Activated CD8-positive, alpha-beta memory T cell treated with anti-CD3 and anti-CD28 coated beads, Interleukin-2, amount 50 U/mL, for 48 hours (primary cell): ENCODE data around the gene PPP1R36.
"Not testable (repeated sequence)": the region's sequence is repeated elsewhere in the genome, so short reads cannot be mapped to it uniquely, and the experiment has no call there.

ENCODE experiments used
- DNase-seq: peaks from one replicate; pipeline ENCODE4 v3.0.0-alpha.2; 2020

Gene PPP1R36, protein sequence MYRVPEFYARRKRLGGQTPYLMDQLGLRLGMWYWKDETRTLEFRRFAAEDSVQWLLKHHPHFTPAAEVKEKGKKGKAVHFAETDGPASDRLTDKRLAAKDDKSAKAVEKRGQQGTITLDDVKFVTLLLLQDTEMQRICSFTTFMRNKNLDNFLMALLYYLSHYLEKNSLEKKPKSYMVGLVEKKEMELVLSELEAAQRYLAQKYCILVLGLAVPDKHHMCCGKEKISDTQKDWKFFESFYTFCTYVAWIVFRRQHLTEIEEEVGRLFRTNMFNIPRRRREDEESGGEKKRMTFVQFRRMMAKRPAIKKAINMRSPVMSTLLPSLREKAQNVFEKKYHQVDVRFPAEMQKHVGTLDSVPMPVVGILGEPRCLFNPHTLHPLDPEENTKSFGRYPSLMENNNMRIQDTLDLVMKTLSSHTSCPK

DNA sequence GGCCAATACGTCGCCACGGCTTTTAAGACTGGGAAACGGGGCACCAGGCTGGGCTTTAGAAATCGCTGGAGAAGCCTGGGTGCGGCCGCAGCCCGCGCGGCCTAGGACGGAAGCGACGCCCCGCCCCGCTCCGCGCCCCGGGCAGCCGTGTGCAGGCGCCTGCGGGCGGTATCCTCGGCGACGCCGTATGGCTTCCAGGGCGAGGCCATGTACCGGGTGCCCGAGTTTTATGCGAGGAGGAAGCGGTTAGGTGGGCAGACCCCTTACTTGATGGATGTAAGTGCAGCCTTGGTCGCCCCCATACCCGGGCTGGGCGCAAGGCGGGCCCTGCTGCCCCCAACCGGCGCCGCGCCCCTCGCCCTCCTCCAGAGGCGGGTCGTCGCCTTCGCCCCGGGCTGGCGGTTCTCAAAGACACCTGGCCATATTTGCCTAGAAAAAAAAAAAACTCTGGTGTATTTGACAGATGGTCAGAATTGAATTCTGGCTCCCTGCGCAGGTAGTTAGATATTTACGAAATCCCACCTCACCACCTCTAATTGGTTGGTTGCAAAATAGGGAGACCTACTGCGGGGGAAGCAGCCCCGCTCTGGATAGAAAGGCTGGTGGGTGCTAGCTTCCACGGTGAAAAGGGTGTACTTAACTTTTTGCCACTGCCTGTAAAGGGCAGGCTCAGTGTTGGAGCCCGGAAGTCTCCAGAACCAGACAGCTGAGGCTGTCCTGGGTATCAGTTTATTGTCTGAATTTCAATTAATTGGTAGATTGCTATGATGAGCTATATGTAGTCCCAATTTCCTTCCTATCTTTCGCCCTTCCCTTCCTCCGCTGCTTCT lies at the start of gene PPP1R36:
PPP1R36 (plus strand) TSS at position 171 of the 830 bp plus-strand sequence; CDS start at position 208, 37 bp downstream.
- peak; percentile 75 for DNase-seq

DNA sequence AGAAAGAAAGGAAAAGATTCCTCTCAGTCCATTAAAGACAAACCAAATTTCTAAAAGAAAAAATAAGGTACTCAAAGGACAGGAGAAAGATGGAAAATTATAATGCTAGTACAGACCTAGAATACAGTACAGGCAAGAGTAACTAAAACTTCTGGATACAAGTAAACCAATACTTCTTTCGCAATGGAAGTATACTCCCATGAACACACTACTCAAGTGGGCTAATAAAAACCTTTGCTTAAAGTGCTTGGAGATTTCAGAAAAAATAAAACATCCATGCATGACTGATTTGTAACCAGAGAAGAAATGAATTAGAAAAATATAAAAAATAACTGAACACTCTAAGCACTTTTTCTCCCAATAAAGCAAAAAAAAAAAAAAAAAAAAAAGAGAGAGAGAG lies 49.7 kb upstream of the PPP1R36 start:
- DNase-seq: no peak

DNA sequence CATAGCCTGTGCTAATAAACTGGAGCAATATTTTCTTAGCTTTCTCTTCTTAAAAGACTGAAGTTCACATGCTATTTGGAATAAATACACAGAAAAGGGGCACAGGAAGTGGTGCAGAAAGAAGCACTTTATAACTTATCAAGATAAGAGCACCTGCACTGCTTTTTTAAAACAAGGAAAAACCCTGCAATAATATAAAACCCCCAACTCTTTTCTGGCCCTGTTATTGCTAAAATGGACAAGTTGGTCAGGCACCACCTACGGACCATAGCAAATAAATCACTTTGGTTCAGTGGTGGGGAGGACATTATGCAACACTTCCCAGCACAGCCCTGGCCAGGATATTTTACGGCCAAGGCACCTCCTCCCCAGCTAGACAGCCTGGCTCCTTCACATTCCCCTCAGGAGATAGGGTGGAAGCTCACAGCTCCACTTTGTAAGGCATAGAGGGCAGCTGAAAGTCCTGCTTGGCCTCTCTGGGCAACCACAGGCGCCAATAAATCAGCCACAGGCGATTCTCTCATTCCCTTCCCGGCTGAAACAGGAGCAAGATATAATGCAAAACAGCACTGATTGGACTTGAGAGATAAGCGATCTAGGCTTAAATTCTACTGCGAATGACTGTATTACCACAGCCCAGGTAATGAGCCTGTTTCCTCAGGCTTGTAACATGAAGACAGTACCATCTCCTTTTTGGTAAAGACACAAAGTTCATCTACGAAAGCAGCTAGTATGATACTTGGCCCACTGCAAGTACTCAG lies 48.2 kb upstream of the PPP1R36 start:
- DNase-seq: no peak

DNA sequence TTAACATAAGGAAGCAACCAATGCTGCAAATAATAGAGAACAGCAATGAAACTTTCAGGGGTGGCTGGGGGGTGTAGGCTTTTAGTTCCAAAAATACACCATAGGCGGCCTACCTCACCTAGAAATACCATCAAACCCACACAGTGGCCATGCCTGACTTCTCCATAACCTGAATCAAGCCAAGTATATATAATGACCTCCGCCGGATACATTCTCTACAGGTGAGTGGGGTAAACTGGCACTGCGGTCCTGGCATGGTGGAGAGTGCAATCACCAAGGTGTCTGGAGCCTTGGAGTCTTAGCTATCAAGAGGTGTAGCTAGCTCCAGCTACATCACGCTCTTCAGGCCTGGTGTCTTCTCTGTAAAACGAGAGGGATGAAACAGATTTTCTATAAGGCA lies 47.3 kb upstream of the PPP1R36 start:
- DNase-seq: no peak

DNA sequence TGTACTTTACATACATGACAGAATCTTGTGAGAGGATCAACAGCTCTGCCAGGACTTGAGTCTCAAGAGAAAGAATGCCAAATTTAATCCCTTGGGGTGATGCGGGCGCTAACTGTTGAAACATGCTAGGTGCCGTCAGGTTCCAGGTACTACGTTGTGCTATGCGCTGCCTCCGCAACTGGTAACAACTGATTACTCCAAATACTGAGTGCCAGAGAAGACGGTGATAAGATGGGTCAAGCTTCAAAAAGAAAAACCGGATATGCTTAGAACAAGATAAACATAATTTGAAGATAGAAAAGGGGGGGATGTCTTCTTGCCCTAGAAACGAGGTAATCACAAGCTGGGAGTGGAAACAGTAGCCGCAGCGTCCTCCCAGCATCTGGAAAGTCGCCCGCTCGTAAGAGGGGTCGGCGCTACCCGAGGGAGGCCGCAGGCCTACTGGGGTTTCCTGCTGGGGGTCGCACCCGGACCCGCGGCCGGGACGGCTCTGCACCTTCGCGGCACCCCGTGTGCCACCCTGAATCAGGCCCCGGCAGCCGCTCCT lies 46.8 kb upstream of the PPP1R36 start:
- DNase-seq: no peak

DNA sequence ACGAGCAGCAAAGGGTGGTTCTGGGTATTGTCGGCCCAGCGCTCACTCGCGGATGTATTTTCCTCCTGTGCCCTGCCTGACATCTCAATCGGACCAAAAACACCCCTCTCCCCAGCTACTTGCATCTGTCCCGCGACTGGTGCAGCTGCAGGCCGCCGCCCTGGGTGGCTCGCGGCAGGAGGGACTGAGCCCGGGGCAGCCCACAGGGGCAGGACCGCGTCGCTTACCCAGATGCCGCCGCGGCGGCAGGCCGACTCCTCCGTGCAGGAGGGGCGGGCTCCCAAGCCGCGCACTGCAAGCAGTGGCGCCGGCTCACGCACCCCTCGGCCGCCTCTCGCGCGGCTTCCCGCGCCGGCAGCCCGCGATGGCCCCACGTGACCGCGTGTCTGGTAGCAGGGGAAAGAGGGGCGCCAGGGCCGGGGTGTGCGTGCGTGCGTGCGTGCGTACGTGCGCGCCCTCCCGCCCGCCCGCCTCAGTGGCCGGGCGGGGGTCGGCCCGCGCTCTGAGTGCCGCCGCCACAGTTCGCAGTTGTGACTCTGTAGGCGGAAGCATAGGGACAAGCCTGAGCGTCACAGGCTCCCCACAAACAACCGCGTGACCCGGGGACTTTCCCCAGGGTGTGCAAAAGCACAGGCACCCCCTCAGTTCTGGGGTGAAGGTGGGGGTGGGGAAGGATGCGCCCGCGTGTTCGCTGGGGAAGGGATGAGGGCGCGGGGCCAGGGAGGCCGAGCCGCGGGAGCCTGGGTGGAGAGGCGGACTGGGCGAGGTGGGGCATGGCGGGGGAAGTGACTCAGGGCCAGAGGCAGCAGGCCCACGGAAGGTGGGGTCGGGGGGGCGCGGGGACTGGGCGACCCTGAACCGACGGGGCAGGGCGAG lies 46.1 kb upstream of the PPP1R36 start, which contains the start of gene ZBTB25:
ZBTB25 (minus strand) TSS at position 405 of the 876 bp plus-strand sequence. CDS start 13,305 bp downstream, outside the sequence.
- peak; percentile 94 for DNase-seq

DNA sequence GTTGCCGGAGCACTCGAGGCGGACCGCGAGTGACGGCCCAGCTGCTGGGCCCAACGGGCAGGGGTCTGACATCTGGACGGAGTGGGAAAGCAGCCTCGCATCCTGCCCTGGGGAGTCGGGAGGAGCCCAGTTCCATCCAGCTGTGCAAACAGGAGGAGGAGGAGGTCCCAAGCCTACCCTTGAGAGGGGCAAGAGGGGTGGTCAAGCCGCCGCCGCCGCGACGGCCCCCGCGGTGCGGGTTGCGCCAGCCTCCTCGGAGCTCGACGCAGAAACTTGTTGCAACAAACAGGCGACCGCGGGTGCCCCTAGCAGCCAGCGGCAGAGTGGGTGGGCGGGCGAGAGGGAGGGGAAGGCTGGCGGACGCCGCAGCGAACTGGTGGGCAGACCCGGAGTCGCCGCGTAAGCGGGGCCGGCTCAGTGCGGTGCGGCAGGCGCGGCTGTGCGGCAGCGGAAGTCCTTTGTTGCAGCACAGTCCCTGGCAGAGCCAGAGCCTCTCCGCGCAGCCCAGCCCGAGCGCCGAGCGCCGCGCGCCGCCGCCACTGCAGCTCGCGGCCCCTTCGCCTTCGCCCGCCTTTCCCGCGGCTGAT lies 45.4 kb upstream of the PPP1R36 start, which contains the start of gene ZBTB1:
ZBTB1 (plus strand) TSS at position 461 of the 587 bp plus-strand sequence. CDS start 16,735 bp downstream, outside the sequence.
- peak; percentile 94 for DNase-seq

DNA sequence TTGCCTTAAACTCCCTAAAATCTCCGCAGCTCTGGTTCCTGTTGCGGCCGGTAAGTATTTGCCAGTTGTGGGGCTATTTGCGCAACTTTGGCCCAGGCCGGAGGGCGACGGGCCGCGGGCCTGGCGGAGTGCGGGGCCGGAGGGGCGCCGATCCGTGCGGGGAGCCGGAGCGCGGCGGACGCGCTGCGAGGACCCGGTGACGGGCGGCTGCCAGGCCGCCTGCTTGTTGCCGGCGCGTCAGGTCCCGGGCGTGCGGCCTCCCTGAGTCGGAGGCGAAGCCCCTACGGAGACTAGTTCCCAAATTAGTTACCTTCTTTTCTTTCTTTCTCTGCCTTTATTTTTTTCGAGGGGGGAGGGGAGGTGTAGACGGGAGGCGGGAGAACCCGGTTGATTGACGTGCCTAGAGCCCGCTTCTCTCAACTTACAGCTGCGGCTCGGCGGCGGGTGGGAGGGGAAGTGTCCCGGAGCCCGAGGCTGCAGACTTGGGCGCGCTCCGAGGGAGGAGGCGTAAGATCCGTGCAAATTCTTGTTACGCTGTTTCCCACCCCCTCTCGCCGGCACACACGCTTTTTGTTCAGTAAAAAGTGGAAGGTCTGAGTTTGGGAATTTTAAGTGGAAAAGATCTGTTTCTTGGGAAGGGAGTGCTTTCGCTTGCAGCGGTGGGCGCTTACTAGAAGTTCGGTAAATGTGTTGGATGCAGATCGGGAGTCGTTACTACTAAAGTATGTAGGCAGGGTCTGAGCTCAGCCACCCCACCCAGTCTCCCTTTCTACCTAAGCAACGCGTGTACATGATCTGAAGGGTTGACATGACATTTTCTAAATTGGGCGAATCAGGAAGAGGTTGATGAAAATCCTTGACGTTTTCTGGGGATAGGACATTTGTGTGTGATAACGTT lies 44.6 kb upstream of the PPP1R36 start:
- DNase-seq: peak; percentile 89

DNA sequence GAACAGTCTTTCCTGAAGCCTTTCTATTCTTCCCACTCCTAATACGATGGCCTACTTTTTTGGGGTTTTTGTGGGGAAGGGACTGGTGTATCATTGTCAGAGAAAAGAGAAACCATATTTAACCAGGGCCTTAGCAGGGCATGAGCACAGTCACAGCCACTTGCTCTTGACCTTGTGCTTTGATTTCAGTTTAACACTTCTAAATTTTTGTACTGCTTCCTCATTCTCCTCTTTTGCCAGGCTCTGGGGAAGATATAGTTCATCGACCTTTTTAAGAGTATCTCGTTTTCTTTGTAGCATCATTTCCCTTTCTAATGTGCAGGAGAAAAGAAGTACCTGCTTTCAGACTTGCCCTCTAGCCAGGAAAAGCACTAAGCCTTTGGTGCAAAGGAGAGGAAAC lies 43.0 kb upstream of the PPP1R36 start:
- no peak for DNase-seq

DNA sequence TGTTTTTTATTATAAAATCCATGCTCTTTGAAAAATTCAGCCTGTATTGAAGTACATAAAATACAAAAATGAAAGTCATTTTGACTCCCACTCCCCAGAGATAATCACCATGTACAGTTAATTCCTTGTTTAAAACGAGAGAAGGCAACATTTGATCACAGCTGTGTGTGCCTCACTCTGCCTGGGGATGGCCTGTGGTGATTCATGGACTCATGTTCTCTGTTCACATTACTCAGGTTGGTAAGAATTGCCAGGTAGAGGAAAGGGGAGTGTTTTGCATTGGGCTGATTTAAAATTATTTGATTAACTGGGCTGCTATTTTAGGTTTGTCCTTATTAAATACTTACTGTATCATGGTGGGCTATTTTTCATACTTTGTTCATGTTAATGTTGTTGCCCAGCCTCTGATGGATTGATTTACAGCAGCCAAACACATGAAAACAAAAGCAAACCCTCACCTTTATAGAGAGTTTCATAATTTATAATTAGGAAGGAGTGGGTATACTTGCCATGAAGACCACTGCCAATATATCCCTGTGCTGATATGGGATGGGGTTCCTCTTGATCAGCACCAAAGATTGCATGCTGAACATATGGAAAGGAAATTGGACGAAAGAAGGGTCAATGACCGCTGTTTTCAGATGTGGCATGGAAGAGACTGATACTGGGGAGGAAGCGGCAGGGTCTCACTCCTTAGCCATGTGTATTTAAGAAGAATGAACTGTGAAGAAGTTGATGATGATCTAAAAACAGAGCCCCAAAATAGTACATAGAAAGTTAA lies 42.2 kb upstream of the PPP1R36 start:
- DNase-seq: no peak

DNA sequence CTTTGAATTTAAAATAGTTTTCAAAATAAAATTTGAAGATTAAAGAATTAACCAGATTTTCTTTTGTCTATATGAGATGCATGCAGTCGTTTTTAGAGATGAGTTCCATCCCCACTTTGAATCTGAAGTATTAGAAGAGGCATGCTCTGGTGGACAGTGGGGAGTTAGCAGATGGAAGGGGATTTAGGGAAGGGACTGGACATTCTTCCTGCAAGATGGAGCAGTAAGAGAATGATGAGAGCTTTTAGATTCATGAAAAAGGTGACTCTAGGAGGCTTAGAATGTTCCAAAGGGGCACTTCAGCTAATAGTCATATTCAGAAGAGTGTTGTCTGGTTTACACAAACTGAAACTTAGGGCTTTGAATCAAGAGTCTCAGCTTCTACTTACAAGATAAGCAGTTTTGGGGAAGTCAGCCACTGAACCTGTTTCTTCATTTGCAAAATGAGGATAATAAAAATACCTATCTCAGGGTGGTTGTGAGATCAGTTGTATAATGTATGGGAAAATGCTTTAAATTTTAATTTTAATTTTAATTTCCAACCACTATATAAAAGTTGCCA lies 41.5 kb upstream of the PPP1R36 start:
- no peak for DNase-seq

DNA sequence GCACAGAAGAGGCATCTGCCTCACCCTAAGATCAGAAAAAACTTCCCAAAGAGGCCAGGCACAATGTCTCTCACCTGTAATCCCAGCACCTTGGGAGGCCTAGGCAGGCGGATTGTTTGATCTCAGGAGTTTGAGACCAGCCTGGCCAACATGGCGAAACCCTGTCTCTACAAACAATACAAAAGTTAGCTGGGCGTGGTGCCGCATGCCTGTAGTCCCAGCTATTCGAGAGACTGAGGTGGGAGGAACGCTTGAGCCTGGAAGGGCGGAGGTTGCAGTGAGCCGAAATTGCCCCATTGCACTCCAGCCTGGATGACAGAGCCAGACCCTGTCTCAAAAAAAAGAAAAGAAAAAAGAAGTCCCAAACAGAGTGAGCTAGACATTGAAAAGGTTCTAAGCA lies 40.7 kb upstream of the PPP1R36 start:
- no peak for DNase-seq

DNA sequence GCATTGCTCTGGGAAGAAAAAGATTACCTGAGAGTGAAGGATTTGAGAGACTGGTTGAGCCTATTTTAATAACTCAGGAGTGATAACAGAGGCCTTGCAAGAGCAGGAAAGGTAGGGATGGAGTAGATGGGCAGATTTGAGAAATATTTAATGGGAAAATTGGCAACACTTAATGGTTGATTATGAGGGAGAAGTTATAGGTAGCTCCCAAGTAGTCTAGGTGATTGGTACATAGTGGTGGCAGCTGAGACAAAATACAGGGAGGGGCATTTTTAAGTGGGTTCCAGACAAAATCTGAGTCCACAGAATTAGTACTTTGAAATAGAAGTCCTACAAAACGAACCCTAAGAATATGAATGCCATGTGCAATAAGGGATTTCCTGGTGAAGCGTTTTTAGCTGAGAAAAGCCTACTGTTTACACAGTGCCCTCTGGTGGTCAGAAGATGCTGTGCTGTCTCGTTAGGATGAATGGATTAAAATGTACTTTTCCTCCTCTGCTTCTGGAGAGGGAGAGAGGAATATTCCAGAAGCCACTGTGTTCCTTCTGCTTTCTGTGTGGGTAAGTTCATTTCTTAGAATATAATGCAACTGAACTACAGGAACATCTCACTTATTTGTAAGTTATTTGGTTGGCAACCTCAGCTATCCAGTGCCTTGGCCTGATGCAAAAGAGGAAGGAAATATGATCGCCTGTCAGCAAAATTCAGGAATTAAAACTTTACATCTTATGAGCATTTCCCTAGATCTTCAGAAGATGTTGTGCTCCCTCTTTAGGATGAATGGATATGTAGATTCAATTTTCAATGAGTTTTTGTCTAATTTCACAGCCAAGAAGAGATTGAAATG lies 38.7 kb upstream of the PPP1R36 start:
- DNase-seq: peak; percentile 68

DNA sequence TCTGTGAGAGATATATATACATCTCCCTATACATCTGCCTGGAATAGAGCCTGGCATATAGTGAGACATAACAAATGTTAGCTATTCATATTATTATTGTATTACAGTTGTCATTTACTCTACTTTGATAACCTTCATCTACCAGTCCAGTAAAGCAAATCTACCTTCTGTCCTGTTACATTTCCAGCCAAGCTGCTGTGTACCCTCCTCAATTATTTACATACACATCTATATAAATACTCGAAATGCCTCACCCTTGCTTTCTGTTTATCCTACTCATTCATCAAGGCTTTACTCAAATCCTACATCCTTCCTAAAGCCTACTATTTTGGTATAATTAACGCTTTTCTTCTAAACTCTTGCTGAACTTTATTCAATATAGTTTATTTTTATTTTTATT lies 36.5 kb upstream of the PPP1R36 start:
- DNase-seq: no peak

DNA sequence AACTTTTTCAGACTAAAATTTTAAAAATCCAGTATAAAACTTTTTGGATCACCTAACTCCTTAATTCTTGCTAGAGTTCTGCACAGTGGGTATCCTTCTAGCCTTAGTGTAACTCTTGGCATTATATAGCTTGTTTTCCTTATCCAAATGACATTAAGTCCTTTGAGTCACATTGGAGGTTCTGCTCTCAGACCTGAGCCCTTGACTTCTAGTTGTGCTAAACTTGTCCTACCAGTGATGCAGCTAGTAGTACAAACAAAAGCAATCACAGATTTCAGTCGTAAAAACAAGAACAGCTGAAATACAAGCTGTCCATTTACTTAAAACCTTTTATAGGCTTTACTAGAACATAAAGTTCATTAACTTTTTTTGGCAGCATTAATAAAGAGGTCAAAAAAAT lies 34.7 kb upstream of the PPP1R36 start:
- no peak for DNase-seq

DNA sequence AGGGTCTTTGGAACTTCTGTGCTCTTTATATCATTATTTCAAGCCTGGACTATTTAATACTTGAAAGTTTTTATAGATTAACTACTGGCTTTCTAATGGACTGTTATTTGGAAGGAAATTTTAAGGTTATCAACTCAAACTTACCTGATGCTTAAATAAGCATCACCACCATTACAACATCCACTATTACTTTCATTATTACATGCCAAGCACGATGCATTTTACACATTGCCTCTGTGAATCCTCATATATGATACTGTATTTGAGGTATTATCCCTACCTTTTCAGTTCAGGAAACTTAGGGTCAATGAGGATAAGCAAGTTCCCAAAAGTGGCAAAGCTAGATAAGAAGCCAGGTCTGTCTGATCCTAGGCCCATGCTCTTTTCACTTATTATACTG lies 32.8 kb upstream of the PPP1R36 start:
- DNase-seq: no peak

DNA sequence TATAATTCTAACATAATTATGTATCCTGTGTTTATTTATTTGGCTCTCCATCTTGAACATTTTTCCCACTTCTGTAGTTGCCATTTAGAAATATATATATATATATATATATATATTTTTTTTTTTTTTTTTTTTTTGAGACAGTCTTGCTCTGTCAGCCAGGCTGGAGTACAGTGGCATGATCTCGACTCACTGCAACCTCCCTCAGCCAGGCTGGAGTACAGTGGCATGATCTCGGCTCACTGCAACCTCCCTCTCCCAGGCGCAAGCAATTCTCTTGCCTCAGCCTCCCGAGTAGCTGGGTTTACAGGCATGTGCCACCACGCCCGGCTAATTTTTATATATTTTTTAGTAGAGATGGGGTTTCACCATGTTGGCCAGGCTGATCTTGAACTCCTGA lies 32.1 kb upstream of the PPP1R36 start:
- DNase-seq: not testable (repeated sequence)

DNA sequence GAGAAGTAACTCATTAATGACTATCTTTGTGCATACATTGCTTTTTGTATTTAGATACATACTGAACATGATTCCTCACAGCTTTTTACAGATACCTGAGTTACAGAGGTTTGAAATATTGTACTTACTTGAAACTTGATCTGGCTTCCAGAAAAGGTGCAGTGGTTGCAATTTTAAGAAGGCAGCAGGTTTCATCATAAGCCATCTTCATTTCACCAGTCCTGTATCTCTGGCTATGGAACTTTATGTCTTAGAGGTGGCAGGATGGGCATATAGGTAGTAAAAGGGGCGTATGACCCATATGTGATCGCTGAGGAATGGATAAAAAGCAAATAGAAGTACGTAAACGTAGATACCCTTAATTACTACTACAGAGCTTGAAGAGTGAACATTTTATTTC lies 31.5 kb upstream of the PPP1R36 start:
- no peak for DNase-seq
